Fibroblast of mammary gland (primary cell): ENCODE results near the gene SLC25A11.

Source experiments
- DNase-seq: peaks from one replicate; pipeline ENCODE4 v3.0.0-alpha.2; 2010; ENCODE audit warnings: low read depth
- H3K4me3 ChIP-seq: 2 replicates; pipeline ENCODE4 v1.5.1; 2011; ENCODE audit warnings: low read depth, mild to moderate bottlenecking, low read length, moderate library complexity; ENCODE audit not compliant: control insufficient read depth
- CTCF ChIP-seq: conservative IDR thresholded peaks from 2 replicates; pipeline ENCODE4 v1.5.1; 2011; ENCODE audit warnings: low read depth, low read length, inconsistent platforms; ENCODE audit not compliant: control insufficient read depth, insufficient read depth

The SLC25A11 gene

GRCh38 chr17:4938688-4939545 is 929 bp downstream of the SLC25A11 start:
- DNase-seq = no peak
- peak overlapping the region; percentile 94 for H3K4me3 ChIP-seq
- TF ChIP-seq CTCF = no peak

GRCh38 chr17:4938069-4938491 is 1.8 kb downstream of the SLC25A11 start:
- no peak for TF ChIP-seq CTCF
- H3K4me3 ChIP-seq = no peak overlapping the region
- no peak for DNase-seq

- no peak for DNase-seq
- no peak overlapping the region for H3K4me3 ChIP-seq
- TF ChIP-seq CTCF = no peak
Observed at GRCh38 chr17:4937553-4937952, 2.3 kb downstream of the SLC25A11 start.

GRCh38 chr17:4936436-4936835 is 3.4 kb downstream of the SLC25A11 start:
- no peak for TF ChIP-seq CTCF

GRCh38 chr17:4935650-4936049 is 4.2 kb downstream of the SLC25A11 start:
- H3K4me3 ChIP-seq = no peak overlapping the region
- DNase-seq = no peak
- no peak for TF ChIP-seq CTCF

More at GRCh38 chr17:4936436-4936835, 3.4 kb downstream of the SLC25A11 start:
- no peak overlapping the region for H3K4me3 ChIP-seq
- no peak for DNase-seq

- peak; percentile 47 for TF ChIP-seq CTCF
- H3K4me3 ChIP-seq = no peak overlapping the region
- DNase-seq = peak; percentile 55
Observed at GRCh38 chr17:4934173-4934979, 5.5 kb downstream of the SLC25A11 start.
